OCI-LY1 (cell line): Measurements from ENCODE around the gene SPG11.

Experiments used
- CTCF ChIP-seq: fragments of 200-600 bp; sonication (generic), shearing (Covaris generic); IDR thresholded peaks from 2 replicates; pipeline ENCODE4 v1.5.1; 2017; ENCODE audit warnings: mild to moderate bottlenecking, antibody characterized with exemption, low read length, moderate library complexity, mixed read lengths
- EZH2 ChIP-seq: fragments of 200-600 bp; sonication (generic), shearing (Covaris generic); IDR thresholded peaks from 2 replicates; pipeline ENCODE4 v1.8.0; 2017; ENCODE audit warnings: borderline replicate concordance, mixed run types, mild to moderate bottlenecking, antibody characterized with exemption, low read length, moderate library complexity, mixed read lengths

DNA sequence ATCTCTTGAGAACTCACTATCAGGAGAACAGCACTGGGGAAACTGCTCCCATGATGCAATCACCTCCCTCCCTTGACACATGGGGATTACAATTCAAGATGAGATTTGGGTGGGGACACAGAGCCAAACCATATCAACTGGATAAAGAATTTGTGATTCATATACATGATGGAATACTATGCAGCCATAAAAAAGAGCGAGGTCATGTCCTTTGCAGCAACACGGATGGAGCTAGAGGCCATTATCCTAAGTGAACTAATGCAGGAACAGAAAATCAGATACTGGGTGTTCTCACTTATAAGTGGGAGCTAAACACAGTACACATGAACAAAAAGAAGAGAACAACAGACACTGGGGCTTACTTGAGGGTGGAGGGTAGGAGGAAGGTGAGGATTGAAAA is 17.0 kb downstream of the SPG11 start:
- TF ChIP-seq CTCF (no peak), EZH2 (no peak)
